Activated CD8-positive, alpha-beta memory T cell treated with anti-CD3 and anti-CD28 coated beads, Interleukin-2, amount 50 U/mL, for 1 hour (primary cell): ENCODE data around the gene PAPOLB.

Experiments used
- DNase-seq: peaks from one replicate; pipeline ENCODE4 v3.0.0-alpha.2; 2020; ENCODE audit errors: extremely low read depth

PAPOLB gene

GRCh38 chr7:4878336-4879335, 16.8 kb upstream of the PAPOLB start:
- no peak for DNase-seq

DNA sequence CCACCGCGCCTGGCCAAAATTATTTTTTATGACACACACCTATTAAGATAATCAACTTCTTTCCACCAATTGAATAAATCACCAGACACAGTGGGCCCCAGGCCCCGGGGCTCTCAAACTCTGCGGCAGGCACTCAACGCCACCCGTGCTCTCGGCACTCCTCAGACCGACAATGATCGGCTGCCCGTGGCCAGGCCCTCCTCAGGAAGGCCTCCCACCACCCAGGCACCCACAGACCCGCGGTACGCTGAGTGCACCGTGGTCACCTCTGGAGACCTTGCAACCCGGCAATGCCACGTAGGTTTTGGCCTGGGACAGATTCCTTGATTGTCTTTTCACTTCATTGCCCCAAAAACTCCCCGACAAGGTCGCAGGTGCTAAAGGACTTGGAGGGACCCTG, 14.8 kb upstream of the PAPOLB start:
- DNase-seq: no peak

- DNase-seq: no peak
Observed at GRCh38 chr7:4875391-4875790, 13.6 kb upstream of the PAPOLB start.

GRCh38 chr7:4873071-4873944, 11.5 kb upstream of the PAPOLB start:
- DNase-seq: no peak

GRCh38 chr7:4871930-4872675, 10.3 kb upstream of the PAPOLB start:
- DNase-seq: no peak

DNA sequence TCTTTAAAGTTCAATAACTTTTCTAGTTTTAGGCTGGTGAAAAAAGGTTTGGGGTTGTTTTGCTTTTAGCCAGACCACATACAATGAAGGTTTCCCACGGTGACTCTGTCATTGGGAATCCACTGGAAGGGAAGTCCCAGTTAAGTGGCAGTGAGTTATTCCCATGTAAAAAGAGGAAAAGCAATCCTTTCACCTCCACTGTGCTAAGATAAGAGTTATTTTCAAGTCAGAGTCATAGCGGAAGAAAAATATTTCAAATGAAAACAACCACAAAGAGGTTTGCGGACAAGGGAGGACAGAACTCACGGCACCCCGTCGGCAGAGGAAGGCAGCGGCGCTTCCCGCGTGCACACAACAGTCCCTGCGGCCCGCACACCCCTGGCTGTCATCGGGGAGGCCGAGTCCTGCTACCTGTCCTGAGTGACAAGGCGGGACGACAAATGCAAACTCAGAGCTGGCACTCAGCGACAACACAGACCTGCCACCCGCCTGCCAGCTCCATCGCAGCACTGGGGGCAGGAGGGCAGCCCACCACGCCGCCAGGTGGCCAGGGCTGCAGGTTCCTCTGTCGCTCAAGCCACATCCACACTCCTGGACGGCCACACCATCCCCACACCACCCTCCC, 9.3 kb upstream of the PAPOLB start:
- DNase-seq: no peak

DNA sequence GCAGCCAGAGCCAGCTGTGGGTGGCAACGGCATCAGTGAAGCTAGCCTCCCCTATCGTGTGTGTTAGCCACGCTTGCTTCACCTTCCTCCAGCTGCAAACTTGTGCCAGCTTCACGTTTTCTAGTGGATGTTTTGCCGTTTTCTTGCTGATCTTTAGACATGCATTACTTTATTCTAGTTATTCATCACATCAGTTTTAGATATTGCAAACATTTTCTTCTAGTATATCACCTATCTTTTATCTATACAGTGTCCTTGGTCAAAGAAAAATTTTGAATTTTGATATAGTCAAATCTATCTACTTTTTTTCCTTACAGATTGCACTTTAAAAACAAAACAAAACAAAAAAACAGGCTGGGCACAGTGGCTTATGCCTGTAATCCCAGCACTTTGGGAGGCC, 6.7 kb upstream of the PAPOLB start:
- no peak for DNase-seq

GRCh38 chr7:4866528-4867496, 5.0 kb upstream of the PAPOLB start:
- DNase-seq: no peak

DNA sequence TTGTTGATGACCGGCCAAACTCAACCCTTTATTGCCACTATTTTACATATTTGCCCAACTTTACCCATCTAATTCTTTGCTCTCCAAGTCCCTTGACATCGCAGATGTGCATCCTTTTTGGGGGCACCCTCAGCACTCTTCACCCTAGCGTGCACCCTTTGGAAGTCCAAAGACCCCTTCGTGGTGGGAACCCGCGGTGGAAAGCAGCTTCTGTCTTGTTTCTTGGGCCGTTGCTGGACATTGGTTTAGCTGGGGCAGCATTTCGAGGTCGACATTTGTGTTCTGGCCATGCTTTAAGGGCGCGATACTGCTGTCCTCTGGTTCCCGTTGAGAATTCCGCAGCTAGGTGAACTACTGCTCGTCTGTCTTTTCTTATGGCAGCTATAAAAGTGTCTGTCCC, 326 bp upstream of the PAPOLB start:
- no peak for DNase-seq

DNA sequence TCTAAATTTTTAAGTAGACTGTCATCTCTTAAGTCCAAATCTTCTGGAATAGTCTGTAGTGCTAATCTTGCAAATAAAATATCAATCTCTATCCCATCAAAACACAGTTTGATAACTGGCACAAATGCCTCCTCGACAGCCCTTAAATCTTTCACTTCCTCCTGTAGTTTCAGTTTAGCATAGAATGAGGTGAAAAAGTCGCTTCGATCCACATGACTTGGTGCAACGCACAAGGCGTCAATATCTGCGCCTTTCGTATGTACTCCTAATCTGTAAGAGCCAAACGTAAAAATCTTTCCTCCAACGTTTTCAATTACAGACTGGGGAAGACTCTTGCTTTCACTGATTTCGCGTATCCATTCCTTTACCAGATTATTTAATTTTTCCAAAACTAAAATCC, 603 bp downstream of the PAPOLB start:
- DNase-seq: no peak

- DNase-seq: no peak
Observed at GRCh38 chr7:4857189-4857588, 4.6 kb downstream of the PAPOLB start.

DNA sequence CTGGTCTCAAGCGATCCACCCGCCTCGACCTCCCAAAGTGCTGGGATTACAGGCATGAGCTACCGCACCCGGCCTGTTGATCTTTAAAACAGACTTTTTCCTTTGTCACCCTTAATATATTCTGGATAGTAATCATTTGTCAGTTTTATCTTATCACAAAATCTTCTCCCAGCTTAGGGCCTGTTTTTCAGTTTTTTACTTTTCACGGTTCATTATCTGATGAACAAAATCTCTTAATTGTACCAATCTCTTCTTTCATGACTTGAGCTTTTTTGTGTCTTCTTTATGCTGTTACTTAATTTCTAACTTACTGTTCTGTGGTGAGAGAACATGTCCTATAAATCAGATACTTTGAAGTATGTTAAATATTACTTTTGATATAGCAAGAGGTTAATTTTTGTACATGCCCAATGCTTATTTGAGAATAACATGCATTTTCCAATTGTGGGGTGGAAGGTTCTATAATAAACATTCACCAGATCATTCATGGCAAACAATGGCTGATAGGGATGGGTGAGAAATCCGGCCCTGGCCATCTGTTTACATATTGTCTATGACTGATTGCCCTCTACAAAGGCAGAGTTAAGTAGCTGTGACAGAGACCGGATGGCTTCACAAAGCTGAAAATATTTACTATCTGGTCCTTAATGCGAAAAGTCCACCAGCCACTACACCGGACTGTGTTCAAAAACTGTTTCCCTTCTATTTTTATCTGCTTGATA, 5.3 kb downstream of the PAPOLB start:
- no peak for DNase-seq

DNA sequence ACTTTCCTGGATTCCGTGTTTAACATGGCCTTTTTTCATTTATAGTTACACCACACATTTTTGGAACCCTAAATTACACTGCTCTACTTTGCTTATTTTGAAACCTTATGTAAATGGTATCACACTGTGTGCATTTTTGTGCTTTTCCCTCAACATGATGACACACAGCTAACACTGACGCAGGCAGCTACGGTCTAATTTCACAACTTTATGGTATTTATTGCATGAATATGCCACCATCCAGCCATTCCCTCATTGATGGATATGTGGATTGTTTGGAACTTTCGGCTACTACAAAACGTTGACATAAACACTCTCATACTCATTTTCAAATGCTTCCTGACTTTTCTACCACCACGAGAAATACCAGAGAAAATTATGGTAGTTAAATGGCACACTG, 6.9 kb downstream of the PAPOLB start:
- DNase-seq: no peak

DNA sequence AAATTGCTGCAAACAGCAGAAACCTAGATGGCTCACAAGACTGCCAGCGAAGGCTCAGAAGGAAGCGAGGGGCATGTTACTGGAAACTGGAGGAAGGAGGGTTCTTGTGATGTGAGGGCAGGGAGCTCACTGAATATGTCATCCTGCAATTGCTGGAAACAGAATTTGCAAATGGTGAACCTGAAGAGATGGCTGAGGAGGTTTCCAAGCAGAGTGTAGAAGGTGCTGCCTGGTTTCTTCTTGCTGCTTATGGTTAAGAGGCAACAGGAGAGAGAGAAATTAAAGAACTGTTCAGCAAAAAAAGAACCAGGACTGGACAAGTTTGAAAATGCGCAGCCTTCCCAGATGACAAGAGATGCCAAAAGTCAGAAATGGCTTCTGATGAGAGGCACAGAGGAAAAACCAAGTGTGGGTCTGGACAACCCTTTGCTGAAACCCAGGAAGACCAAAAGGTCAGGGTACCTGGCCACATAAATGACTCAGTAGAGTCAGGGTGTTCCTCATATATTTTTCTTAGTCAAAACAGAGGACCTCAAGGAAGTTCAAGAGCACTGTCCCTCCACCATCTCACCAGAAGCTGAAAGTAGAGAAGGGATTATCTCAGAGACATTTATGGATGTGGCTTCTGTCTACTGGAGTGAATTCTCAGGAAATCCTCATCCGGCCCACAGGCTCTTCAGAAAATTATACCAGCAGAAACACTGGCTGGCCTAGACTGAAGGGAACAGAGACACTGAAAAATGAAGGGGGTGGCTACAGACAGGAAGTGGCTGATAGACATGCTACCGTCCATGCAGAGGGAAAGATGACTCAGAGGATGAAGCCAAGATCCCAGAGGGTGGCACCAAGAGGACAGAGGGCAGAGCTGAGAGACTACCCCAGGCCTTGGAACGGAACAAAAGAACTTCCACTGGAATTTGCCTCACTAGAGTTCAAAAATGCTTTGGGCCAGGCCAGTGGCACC, 10.1 kb downstream of the PAPOLB start:
- no peak for DNase-seq

- no peak for DNase-seq
Observed at GRCh38 chr7:4850262-4850795, 11.5 kb downstream of the PAPOLB start.

GRCh38 chr7:4849390-4849789, 12.4 kb downstream of the PAPOLB start:
- no peak for DNase-seq

- no peak for DNase-seq
Observed at GRCh38 chr7:4845740-4846142, 16.1 kb downstream of the PAPOLB start.
